PC-9 (cell line): ENCODE measurements around the gene ADPRM. TPM values are rescaled to one million over a fixed set of nuclear protein-coding genes. Genes with fewer than 3 reads are reported as not detected.

Source experiments
- BruUV-seq: library from RNA; stranded (reverse); fragments of 400-500 nt; replicated peaks from 2 replicates; lab custom pipeline; 2021; lab: Mats Ljungman, UMichigan
- CTCF ChIA-PET: fragments of 300-600 bp; sonication (Branson Sonifier 250); formaldehyde crosslinking; loops from one replicate; lab custom pipeline; 2022; ENCODE audit warnings: antibody characterized with exemption; lab: Charles Lee
- POLR2A ChIA-PET: fragments of 300-600 bp; sonication (Branson Sonifier 250); formaldehyde crosslinking; loops from one replicate; lab custom pipeline; 2022; ENCODE audit warnings: antibody characterized with exemption; ENCODE audit not compliant: unreplicated experiment; lab: Charles Lee
- DNase-seq, 2 experiments: peaks; one replicate each; pipeline versions ENCODE4 v3.0.0 to v3.0.0-alpha.2; 2015 to 2022; ENCODE audit warnings: mixed read lengths in 1 of 2
- H2AFZ ChIP-seq: fragments of 200-600 bp; sonication (generic); 2 replicates; pipeline ENCODE4 v1.8.1; 2017; ENCODE audit warnings: antibody characterized with exemption
- H3F3A ChIP-seq: fragments of 200-600 bp; sonication (generic); 2 replicates; pipeline ENCODE4 v1.8.1; 2017; ENCODE audit warnings: antibody characterized with exemption, mild to moderate bottlenecking, low read depth; ENCODE audit not compliant: insufficient read depth
- H3K27ac ChIP-seq: fragments of 200-600 bp; sonication (generic); 2 replicates; pipeline ENCODE4 v1.6.1; 2016; ENCODE audit warnings: mixed run types
- H3K27me3 ChIP-seq: fragments of 200-600 bp; sonication (generic); 2 replicates; pipeline ENCODE4 v1.6.1; 2016; ENCODE audit warnings: low read depth, mixed run types; ENCODE audit not compliant: insufficient read depth
- H3K36me3 ChIP-seq: fragments of 200-600 bp; sonication (generic); 2 replicates; pipeline ENCODE4 v1.6.1; 2016; ENCODE audit warnings: low read depth, mixed run types
- H3K4me1 ChIP-seq: fragments of 200-600 bp; sonication (generic); replicated peaks from 2 replicates; pipeline ENCODE4 v1.6.1; 2016; ENCODE audit warnings: mixed run types; ENCODE audit not compliant: insufficient read depth
- H3K4me2 ChIP-seq: fragments of 200-600 bp; sonication (generic); 2 replicates; pipeline ENCODE4 v1.6.1; 2017; ENCODE audit warnings: mixed run types
- H3K4me3 ChIP-seq: fragments of 200-600 bp; sonication (generic); 2 replicates; pipeline ENCODE4 v1.6.1; 2016; ENCODE audit warnings: mixed run types
- H3K79me2 ChIP-seq: fragments of 200-600 bp; sonication (generic); 2 replicates; pipeline ENCODE4 v1.6.1; 2017; ENCODE audit warnings: low read depth, mixed run types
- H3K9me2 ChIP-seq: fragments of 200-600 bp; sonication (generic); 2 replicates; pipeline ENCODE4 v1.8.1; 2017; ENCODE audit warnings: mild to moderate bottlenecking; ENCODE audit not compliant: insufficient read depth
- H3K9me3 ChIP-seq: fragments of 200-600 bp; sonication (generic); 2 replicates; pipeline ENCODE4 v1.8.1; 2016; ENCODE audit warnings: low read depth; ENCODE audit not compliant: insufficient read depth
- H4K20me1 ChIP-seq: fragments of 200-600 bp; sonication (generic); 2 replicates; pipeline ENCODE4 v1.8.1; 2017; ENCODE audit not compliant: insufficient read depth
- CTCF ChIP-seq: fragments of 200-600 bp; sonication (generic); conservative IDR thresholded peaks from 2 replicates; pipeline ENCODE4 v1.6.1; 2017; ENCODE audit warnings: mixed run types, antibody characterized with exemption, mild to moderate bottlenecking, moderate library complexity
- EZH2 ChIP-seq: fragments of 200-600 bp; sonication (generic); IDR thresholded peaks from 2 replicates; pipeline ENCODE4 v1.8.0; 2017; ENCODE audit warnings: antibody characterized with exemption, low read depth
- intact Hi-C: fragments of 100-400 bp; cut with micrococcal nuclease; formaldehyde crosslinking; loops from one replicate; pipeline ENCODE4 v1.10.0; 2022; ENCODE audit not compliant: unreplicated experiment
- total RNA-seq: library from RNA; stranded (reverse); gene quantifications from 2 replicates; pipeline ENCODE4 v1.2.3, GENCODE V29; 2021

Gene ADPRM
- total RNA-seq, 1 experiment from 2014 or later, result 6.4 TPM

DNA sequence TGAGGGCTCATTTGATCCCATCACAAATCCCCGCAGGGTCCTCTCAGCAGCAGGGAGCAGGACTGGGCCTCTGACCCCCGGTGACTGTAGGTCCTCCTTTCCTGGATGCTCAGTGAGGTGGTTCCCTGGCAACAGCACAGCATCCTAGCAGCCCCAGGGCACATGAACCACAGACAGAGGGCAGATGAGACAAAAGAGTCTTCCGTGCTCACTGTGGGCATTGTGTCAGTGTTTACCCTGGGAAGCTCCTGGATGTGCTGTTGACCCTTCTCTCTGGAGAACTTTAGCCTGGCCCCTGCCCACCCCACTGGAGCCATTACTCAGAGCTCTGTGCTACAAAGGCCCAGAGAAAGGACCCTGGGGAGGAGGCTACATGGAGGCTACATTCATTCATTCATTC lies 54.2 kb downstream of the ADPRM start:
- Histone ChIP-seq H3K27me3 (peaks cover 44% of the 10 kb centered on the region), H3K4me3 (no peak overlapping the region), H2AFZ (no peak overlapping the region), H3K4me1 (no peaks in the 10 kb centered on the region), H3K36me3 (no peaks in the 10 kb centered on the region), H3K4me2 (no peak overlapping the region), H3K79me2 (no peaks in the 10 kb centered on the region), H3K9me3 (no peaks in the 10 kb centered on the region), H3K9me2 (no peaks in the 10 kb centered on the region), H4K20me1 (no peaks in the 10 kb centered on the region), H3F3A (no peaks in the 10 kb centered on the region), H3K27ac (no peak overlapping the region)
- no peak for TF ChIP-seq CTCF
- no peak for TF ChIP-seq EZH2
- intact Hi-C loops, result loop anchor here (5.0 kb wide), 1 partner anchor 96 kb away; no protein-coding TSS in a partner anchor
- no TSS peak for BruUV-seq
- ChIA-PET CTCF (no interaction called here), POLR2A (no interaction called here)
- no peak for DNase-seq

DNA sequence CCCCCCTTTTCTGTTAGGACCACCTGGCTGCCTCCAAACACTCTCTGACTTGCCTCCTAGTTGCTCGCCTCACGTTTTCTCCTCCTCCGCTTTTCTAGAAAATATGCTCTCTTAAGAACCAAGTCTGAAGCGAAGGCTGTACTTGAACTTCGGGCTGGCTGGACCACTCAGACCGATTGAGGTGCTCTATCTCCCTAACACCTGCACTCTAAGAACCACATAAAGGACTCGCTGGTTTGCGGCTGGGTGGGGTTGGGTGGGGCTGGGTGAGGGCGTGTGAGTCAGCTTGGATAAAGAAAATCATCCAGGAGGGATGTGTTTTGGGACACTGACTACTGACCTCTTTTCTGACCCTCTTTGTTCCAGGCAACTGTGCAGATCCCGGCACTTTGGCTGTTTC lies 55.3 kb downstream of the ADPRM start:
- Histone ChIP-seq H3K4me3 (no peak overlapping the region), H3K4me2 (no peak overlapping the region), H3F3A (no peaks in the 10 kb centered on the region), H2AFZ (no peak overlapping the region), H3K79me2 (no peaks in the 10 kb centered on the region), H3K9me2 (no peaks in the 10 kb centered on the region), H3K36me3 (no peaks in the 10 kb centered on the region), H3K4me1 (no peaks in the 10 kb centered on the region), H4K20me1 (no peaks in the 10 kb centered on the region), H3K9me3 (no peaks in the 10 kb centered on the region), H3K27ac (no peak overlapping the region), H3K27me3 (peaks cover 43% of the 10 kb centered on the region)
- CTCF ChIA-PET, result no interaction called here
- intact Hi-C loops, result loop anchor here (5.0 kb wide), 1 partner anchor 95 kb away; no protein-coding TSS in a partner anchor
- TF ChIP-seq CTCF (no peak), EZH2 (no peak)
- no peak for DNase-seq
- POLR2A ChIA-PET, result no interaction called here
- no TSS peak for BruUV-seq

- Histone ChIP-seq H2AFZ (no peak overlapping the region), H3K9me3 (no peaks in the 10 kb centered on the region), H3K27me3 (peaks cover 48% of the 10 kb centered on the region), H3K9me2 (no peaks in the 10 kb centered on the region), H3K27ac (no peak overlapping the region), H3K4me1 (no peaks in the 10 kb centered on the region), H3K36me3 (no peaks in the 10 kb centered on the region), H4K20me1 (no peaks in the 10 kb centered on the region), H3K4me3 (no peak overlapping the region), H3F3A (no peaks in the 10 kb centered on the region), H3K4me2 (no peak overlapping the region), H3K79me2 (no peaks in the 10 kb centered on the region)
- intact Hi-C loops, result loop anchor here (5.0 kb wide), 1 partner anchor 93 kb away; no protein-coding TSS in a partner anchor
- TF ChIP-seq CTCF (peak; percentile 37), EZH2 (no peak)
- ChIA-PET CTCF (no interaction called here), POLR2A (no interaction called here)
- no TSS peak for BruUV-seq
- DNase-seq, result peak in 1 of 2 experiments; percentile 17
Measured at GRCh38 chr17:10754109-10754508, 56.7 kb downstream of the ADPRM start.
